Measurements from ENCODE around the gene PEX14. TPM values are rescaled to one million over a fixed set of nuclear protein-coding genes. Genes with fewer than 3 reads are reported as not detected.

PEX14 gene
- polyA plus RNA-seq, 1 donor (not counting 4 experiments of a cell fraction or from before 2014, with no cell fraction given), result 8.4 TPM

DNA sequence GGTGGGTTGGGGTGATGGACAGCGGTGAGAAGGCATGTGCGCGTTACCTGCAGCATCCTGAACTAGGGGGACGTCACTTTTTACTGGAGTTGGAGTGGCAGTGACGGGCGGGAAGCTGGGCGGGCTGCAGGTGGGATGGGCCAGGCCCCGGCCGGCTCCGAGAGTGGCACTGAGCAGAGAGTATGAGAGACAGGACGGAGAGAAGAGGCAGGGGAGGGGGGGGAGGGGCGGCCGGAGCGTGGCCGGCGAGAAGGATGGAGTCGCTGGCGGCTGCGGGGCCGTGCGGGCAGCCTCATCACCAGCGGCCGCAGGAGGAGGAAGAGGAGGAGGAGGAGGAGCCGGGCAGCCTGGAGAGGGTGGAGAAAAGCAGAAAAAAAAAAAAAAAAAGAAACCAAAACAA, 167.2 kb downstream of the PEX14 start:
- DNase-seq (ENCODE audit: low read depth, low spot score) (no peak), FAIRE-seq (no peak)
- Histone ChIP-seq H3K9me1 (ENCODE audit: control insufficient read depth, extremely low read depth, insufficient read depth, low read length) (no peaks in the 10 kb centered on the region), H3K9me3 (ENCODE audit: control insufficient read depth, low read depth, low read length) (no peaks in the 10 kb centered on the region), H2AFZ (ENCODE audit: control insufficient read depth, low read length) (no peak overlapping the region), H3K27me3 (ENCODE audit: control insufficient read depth, extremely low read depth, insufficient read depth, low read length) (no peaks in the 10 kb centered on the region), H3K79me2 (ENCODE audit: control insufficient read depth, insufficient read depth, low read length) (no peaks in the 10 kb centered on the region), H3K4me3 (ENCODE audit: control insufficient read depth in 2 of 3, extremely low read depth in 1 of 3, insufficient read depth in 2 of 3, low read depth in 1 of 3, low read length in 3 of 3) (no peak overlapping the region), H3K4me2 (ENCODE audit: control insufficient read depth, extremely low read depth, insufficient read depth, low read depth, low read length) (no peak overlapping the region), H3K9ac (ENCODE audit: control insufficient read depth, extremely low read depth, insufficient read depth, low read length) (no peak overlapping the region), H3K36me3 (ENCODE audit: control insufficient read depth in 2 of 2, extremely low read depth in 1 of 2, insufficient read depth in 2 of 2, low read length in 2 of 2) (peaks cover 0 to 11% of the 10 kb centered on the region in 2 experiments), H4K20me1 (ENCODE audit: control insufficient read depth, extremely low read depth, insufficient read depth, low read length) (no peaks in the 10 kb centered on the region), H3K4me1 (ENCODE audit: control insufficient read depth, extremely low read depth, insufficient read depth, low read length) (peaks cover 39% of the 10 kb centered on the region), H3K27ac (ENCODE audit: control insufficient read depth, insufficient read depth, low read length) (no peak overlapping the region)
- dilution Hi-C loops (cut with MboI; ENCODE audit: extremely low pct_ligation_motif_present, low sequenced_read_pairs), result no loop called here
- TF ChIP-seq EZH2 (IDR thresholded peaks at IDR 0.05; ENCODE audit: low read length) (no peak), CTCF (optimal IDR thresholded peaks at IDR 0.05 in 1 of 3, IDR thresholded peaks at IDR 0.05 in 1 of 3, conservative IDR thresholded peaks at IDR 0.05 in 1 of 3; ENCODE audit: extremely low read depth in 1 of 3, insufficient read depth in 2 of 3, low read length in 3 of 3) (no peak)

DNA sequence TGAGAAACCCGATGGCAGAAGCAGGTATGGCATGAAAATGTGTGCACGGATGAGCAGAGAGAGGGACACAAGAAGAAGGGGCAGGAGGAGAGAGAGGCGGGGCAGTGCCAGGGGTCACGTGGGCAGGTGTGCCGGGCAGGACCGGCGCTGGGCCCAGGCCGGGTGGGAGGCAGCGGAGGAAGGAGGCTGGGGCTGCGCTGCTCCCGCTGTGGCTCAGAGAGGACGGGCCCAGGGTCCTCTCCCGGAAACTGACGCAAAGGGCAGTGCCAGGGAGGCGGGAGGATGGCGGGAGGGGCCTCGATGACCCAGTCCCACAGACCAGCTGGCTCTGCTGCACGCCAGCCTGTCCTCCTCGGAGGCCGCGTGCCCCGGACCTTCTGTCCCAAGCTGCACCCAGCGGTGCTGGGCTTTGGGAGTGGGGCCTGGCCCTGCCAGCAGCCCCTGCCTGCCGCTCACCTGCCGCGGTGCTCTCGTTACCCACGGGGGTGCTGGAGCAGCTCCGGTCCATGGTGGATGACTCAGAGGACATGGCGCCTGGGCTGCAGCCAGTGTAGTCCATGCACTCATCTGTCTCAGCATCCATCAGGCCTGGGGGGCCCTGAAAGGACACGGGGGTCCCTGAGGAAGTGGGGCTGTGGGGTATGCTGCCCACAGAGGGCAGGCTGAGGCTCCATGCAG, 167.8 kb downstream of the PEX14 start:
- H3K27ac ChIP-seq (ENCODE audit: control insufficient read depth, insufficient read depth, low read length), result no peak overlapping the region
- peaks cover 0 to 11% of the 10 kb centered on the region in 2 experiments for H3K36me3 ChIP-seq (ENCODE audit: control insufficient read depth in 2 of 2, extremely low read depth in 1 of 2, insufficient read depth in 2 of 2, low read length in 2 of 2)
- H3K9me1 ChIP-seq (ENCODE audit: control insufficient read depth, extremely low read depth, insufficient read depth, low read length), result no peaks in the 10 kb centered on the region
- H3K9ac ChIP-seq (ENCODE audit: control insufficient read depth, extremely low read depth, insufficient read depth, low read length), result no peak overlapping the region
- H2AFZ ChIP-seq (ENCODE audit: control insufficient read depth, low read length), result no peak overlapping the region
- FAIRE-seq (no peak), DNase-seq (ENCODE audit: low read depth, low spot score) (no peak)
- H3K79me2 ChIP-seq (ENCODE audit: control insufficient read depth, insufficient read depth, low read length), result no peaks in the 10 kb centered on the region
- no peak overlapping the region for H3K4me3 ChIP-seq (ENCODE audit: control insufficient read depth in 2 of 3, extremely low read depth in 1 of 3, insufficient read depth in 2 of 3, low read depth in 1 of 3, low read length in 3 of 3)
- no peak overlapping the region for H3K4me2 ChIP-seq (ENCODE audit: control insufficient read depth, extremely low read depth, insufficient read depth, low read depth, low read length)
- TF ChIP-seq EZH2 (IDR thresholded peaks at IDR 0.05; ENCODE audit: low read length) (no peak), CTCF (optimal IDR thresholded peaks at IDR 0.05 in 1 of 3, IDR thresholded peaks at IDR 0.05 in 1 of 3, conservative IDR thresholded peaks at IDR 0.05 in 1 of 3; ENCODE audit: extremely low read depth in 1 of 3, insufficient read depth in 2 of 3, low read length in 3 of 3) (no peak)
- no peaks in the 10 kb centered on the region for H3K27me3 ChIP-seq (ENCODE audit: control insufficient read depth, extremely low read depth, insufficient read depth, low read length)
- H3K9me3 ChIP-seq (ENCODE audit: control insufficient read depth, low read depth, low read length), result no peaks in the 10 kb centered on the region
- dilution Hi-C loops (cut with MboI; ENCODE audit: extremely low pct_ligation_motif_present, low sequenced_read_pairs), result no loop called here
- H4K20me1 ChIP-seq (ENCODE audit: control insufficient read depth, extremely low read depth, insufficient read depth, low read length), result no peaks in the 10 kb centered on the region
- H3K4me1 ChIP-seq (ENCODE audit: control insufficient read depth, extremely low read depth, insufficient read depth, low read length), result peaks cover 34% of the 10 kb centered on the region

All from keratinocyte (primary cell).